DMS114 treated with DMSO at 0.1 percent for 48 hours (cell line): ENCODE data around the gene FAM50B.

ENCODE experiments used
- DNase-seq: peaks from one replicate; lab custom pipeline; 2025; ENCODE audit not compliant: unreplicated experiment; lab: John Stamatoyannopoulos, UW

The FAM50B gene

DNA sequence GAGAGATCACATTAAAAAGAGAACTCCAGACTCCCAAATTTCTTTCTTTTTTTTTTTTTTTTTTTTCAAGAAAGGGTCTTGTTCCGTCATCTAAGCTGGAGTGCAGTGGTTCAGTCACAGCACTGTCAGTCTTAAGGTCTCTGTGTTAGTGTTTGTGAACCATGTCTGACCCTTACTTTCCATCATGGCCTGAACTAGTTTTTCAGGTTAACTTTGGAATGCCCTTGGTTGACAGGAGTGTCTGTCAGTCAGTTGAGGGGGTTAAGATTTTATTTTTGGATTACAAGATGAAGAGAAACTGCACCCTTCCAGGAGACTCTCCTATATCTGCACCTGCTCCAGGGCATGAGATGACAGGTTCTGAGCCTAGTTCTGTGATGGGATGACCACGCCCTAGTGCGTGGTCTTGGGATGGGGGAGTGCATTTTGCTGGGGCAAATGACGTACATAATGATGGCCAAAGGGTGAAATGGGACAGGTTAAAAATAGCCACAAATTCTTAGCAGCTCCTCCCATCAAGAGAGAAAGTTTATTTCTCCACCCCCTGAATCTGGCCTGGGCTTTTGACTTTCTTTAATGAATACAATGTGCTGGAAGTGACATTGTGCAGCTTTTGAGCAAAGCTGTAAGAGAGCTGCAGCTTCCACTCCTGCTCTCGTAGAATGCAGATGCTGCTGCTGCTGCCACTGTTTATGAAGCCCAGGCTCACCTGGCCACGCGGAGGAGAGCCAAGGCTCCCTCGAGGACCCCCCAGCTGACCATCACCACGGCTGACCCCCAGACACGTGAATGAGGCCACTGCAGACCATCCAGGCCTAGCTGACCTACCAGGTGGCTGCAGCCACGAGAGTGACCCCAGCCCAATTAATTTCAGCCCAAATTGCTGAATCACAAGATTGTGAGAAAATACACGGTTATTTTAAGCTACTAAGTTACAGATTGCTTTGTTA lies 29.7 kb upstream of the FAM50B start:
- no peak for DNase-seq

DNA sequence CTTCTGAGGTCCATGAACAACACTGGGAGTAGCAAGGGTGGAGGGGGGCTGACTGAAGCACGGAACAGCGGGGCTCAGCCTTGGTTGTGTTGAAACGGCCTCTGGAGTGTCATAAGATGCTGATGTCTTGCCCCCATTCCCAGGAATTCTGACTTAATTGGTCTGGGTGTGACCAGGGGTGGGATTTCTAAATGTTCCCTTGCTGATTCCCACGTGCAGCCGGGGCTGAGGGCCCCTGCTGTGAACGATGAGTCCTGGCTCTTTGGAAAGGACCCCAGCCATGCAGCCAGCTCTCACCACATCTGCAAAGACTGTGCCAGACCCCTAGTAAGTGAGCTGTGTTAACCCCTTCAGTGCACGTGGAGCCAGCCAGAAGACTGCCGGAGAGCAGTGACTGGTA lies 28.6 kb upstream of the FAM50B start:
- no peak for DNase-seq

DNA sequence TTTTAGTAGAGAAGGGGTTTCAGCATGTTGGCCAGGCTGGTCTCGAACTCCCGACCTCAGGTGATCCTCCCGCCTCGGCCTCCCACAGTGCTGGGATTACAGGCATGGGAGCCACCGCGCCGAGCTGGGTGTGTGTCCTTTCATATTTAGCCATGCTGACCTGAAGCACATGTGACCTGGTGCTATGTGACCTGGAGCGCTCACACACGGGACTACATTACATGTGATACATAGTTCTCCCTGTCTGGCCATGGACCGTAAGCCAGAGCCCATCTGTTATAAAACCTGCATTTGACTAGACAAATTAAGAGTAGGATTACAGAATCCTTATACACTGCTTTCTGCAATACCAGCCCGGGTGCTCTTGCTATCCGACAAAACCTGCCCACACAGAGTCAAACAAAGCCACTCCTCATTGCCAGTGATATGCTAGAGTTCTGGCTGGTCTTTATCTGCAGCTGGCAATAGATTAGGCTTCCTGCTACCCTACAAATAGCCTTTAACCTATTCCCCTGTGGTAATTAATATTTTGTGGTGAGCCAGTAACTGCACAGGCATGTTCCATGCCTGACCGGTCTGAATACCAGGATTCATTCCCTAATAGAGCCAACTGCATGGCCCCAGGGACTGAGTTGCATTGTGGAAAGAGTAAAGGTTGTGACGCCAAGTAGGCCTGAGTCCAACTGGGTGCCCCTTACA lies 26.3 kb upstream of the FAM50B start:
- DNase-seq = no peak

DNA sequence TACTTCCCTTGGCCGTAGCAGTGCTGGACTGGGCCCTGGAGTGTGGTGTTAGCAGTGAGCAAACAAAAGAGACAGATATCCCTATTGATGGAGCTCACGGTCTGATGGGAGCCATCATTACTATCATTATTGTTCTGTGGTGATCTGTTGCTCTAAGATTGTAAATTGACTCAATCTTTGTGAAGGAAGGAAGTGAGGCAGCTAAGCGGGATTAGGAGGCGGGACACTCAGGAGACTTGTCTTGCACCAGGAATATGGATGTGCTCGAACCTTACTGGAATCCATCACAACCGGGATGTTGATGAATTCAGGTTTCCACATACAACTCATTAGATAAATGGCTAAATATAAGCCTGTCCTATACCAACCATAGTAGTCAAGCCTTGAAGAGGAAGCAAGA lies 25.5 kb upstream of the FAM50B start:
- no peak for DNase-seq

DNA sequence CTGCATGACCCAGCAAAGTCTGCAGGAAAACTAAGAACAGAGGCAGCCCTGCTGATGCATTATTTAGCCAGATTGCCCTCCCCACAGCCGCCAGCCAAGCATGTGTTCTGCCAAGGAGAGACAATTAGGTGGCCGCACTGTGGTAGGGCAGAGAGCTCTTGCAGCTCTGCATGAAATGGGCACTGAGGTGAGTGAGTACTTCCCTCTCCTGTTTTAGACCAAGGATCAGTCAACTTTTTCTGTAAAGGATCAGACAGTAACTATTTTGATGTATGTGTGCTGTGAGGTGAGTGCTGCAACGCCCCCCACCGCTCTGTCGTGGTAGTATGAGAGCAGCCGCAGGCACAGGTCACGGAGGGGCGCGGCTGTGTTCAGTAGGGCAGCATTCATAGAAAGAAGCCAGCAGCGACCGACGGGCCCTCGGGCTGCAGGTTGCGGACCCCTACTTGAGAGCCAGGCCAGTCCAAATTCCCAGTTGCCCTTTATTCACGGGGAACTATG lies 23.8 kb upstream of the FAM50B start:
- DNase-seq = no peak

DNA sequence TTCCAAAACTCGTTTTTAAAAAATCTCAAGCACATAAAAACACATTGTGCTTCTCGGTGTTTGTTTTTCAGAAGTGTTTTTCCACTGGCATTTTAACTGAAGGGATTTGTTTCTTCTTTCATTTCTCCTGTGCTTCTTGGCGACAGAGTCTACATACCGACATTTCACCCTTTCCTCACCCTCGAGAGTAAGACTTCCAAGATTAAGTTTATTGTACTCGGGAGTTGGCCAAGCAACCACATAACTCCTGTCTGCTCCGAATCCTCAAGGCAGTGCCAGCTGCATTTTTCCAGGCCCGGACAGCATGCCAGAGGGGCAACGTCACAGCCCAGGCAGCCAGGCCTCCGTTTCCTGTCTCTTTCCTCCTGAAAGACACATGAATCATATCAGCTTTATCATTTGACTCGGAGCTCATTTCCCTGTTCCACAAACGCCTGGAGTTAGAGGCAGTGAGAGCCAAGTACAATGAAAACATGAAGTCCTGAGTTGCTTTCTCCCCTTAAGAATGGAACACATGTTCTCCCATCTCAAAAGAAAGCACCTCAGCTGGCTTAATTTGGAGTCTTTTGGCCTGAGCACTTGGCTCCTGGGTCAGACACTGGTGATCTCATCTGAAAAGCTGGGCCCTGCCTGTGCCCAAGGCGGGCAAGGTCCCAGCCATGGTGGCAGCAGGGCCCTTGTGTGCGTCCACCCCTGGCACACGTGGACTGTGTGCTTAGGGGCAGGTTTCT lies 23.2 kb upstream of the FAM50B start:
- DNase-seq = no peak

DNA sequence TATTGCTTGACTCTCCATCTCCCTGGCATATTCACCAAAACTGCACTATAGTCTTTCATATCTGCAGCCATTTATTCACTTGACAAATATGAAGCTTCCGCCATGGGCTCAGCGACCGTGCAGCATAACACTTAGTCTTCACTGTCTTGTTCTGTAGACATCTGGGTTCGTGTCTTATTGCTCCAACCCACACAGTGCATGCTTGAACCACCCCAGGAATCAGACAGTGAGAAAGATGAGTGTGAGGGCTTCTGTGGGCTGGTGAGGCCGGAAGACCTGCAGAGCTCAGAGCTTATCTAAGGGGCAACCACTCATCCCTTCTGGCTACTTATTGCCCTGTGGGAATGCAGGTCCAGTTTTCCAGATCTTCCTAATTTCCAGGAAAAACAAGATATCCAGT lies 19.9 kb upstream of the FAM50B start:
- DNase-seq = no peak

DNA sequence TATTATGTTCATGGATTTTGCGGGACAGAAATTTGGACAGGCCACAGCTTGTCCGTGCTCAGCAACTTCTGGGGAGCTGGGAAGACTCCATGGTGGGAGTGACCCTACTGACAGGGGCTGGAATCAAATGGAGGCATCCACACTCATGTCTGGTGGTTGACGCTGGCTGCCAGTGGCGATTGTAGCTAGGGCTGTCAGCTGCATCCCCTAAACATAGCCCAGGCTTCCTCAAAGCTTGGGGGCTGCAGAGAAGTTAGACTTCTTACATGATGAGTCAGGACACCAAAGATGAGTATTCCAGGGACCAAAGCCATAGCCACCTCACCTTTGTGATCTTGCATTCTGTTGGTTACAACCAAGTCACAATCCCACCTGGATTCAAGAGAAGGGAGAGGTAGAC lies 18.4 kb upstream of the FAM50B start:
- DNase-seq = no peak

DNA sequence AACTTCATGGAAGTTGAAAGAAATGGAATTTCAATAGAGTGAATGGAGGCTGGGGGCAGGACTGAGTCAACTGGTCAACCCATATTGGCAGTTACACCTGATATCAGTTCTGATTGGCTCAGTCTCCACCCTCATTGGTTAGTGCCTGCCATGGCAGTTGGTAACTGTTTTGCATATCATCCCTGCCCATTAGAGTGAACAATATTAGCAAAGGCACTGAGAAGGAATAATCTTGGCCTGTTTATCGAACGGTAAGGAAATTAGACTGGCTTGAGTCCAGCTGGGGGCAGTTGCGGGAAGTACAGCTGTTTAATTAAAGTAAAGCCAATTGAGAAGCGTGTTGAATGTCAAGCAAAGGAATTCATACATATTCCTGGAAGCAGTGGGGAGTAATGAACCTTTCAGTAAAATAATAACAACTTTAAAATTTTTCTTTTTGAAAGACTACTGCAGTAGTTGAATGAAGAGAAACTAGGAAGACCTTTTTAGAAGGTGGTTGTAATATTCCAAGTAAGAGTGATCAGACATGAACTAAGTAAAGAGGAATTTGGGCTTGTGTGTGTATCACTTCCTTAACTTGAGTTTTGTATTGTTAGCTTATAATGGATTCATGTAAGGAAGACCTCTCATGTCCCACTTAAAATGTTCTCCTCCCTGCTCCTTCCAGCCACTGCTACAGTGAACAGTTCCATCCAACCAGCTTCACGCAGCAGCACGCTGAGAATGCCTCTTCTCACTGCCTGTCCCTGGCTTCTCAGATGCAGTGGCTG lies 17.2 kb upstream of the FAM50B start:
- no peak for DNase-seq

DNA sequence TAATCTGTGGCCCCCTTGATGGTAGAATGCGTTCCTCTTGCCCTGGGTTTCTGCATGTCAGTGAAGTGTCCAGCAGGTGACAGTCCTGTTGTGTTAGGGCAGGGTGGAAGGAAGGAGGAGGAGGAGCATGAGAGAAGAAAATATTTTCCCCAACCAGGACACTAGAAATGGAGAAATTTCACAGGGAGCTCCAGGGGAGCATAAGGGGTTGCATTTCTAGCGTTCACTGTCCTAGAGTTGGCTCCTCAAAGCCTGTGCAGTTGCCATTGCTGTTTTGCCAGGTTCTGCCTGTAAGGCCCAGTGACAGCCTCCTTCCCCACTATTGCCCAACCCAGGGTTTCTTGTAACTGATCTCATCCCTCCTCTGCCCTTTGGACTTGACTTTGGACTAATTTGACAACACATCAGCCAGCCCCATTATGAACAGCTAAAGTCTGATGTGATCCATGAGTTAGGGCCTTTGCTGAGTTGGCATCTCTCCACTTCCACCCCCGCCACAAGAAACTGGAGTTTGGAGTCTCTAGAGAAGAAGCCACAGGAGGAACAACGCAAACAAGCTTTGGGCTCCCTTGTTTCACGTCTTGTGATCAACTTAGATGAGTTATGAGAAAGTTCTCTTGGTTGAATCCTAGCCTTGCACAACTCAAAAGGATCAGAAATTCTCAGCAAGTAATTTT lies 14.0 kb upstream of the FAM50B start:
- DNase-seq = no peak

DNA sequence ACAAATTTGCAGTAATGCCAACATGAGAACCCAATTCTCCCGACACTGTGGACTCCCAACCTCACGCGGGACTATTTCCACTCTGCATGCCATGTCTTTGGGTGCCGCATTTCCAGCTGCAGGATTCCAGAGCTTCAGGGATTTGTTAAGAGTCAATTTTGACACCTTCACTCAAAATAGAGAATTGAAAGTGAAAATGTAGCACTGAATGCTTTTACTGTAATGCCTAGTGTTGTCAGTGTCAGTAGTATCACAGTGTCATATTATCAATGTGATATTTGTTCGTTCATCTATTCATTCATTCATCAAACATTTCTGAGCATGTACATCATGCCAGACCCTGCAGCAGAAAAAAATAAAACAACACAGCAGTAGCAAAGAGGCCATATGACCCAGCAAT lies 13.4 kb upstream of the FAM50B start:
- no peak for DNase-seq

DNA sequence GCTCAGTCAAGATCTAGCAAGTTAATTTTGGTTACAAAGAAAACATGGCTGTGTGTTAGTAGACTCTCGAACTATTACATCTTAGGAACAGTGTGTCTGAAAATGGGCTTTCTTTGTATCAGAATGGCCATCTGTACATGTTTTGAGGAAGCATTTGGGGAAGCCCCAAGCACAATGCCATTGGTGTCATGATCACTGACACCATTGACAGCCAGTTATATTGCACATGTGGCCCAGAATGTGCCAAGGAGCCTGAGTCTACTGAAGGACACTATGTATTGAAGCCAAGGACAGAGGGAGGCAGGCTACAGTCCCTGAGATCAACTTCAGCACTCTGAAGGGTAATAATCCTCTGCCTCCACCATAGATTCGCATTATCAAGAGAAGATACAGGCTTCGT lies 12.6 kb upstream of the FAM50B start:
- DNase-seq = no peak

DNA sequence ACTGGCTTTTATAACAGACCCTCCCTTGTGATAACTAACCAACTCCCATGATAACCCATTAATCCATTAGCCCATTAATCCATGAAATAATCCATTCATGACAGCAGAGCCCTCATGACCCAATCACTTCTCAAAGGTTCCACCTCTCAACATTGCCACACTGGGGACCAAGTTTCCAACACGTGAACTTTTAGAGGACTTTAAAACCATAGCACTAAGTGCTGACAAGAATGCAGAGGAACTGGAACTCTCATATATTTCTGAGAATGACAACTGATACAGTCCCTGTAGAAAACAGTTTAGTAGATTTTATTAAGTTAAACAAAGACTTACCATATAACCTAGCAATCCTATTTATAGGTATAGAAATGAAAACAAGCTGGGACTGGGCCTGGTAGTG lies 11.4 kb upstream of the FAM50B start:
- DNase-seq = no peak

DNA sequence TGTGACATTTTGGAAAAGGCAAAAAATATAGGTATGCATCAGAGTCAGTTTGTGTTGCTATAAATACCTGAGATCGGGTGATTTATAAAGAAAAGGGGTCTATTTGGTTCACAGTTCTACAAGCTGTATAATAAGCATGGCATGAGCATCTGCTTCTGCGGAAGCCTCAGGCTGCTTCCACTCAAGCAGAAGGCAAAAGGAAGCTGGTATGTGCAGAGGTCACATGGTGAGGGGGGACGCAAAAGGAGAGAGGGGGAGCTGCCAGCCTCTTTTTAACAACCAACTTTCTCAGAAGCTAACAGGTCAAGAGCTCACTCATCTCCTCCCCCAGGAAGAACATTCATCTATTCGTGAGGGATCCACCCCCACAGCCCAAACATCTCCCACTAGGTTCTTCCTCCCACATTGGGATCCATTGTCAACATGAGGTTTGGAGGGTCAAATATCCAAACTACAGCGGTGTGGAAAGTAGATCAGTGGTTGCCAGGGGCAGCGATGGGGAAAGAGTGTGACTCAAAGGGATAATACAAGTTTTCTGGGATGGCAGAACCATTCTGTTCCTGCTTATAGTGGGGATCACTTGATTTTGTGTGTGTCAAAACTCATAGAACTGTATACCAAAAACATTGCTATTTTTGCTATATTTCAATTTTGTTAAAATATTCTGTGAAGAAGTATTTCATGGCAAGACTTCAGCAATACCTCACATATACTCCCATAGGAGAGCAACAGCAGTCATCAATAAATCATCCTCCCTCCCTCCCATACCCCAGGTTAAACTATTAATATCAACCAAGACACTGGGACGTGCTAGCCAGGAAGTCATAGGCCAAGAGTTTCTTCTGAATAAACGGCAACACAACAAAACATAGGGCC lies 9.9 kb upstream of the FAM50B start:
- DNase-seq = no peak

DNA sequence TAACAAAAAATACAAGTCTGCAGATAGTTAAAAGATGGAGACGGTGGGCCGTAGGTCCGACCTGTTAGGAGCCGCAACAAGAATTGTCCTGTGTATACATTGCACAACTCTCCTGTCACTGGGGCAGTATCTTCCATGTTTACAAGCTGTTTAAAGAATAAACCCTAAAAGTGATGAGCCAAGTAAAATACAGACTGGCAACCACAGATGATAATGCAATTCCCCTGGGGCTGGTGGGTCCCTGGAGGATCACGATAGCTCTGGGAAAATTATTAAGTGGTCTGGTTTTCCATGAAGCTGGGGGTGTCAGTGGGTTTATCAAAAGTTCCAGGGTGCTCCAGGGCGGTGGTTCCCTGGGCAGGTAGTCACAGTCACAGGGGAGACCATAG lies 8.1 kb upstream of the FAM50B start:
- DNase-seq = no peak

DNA sequence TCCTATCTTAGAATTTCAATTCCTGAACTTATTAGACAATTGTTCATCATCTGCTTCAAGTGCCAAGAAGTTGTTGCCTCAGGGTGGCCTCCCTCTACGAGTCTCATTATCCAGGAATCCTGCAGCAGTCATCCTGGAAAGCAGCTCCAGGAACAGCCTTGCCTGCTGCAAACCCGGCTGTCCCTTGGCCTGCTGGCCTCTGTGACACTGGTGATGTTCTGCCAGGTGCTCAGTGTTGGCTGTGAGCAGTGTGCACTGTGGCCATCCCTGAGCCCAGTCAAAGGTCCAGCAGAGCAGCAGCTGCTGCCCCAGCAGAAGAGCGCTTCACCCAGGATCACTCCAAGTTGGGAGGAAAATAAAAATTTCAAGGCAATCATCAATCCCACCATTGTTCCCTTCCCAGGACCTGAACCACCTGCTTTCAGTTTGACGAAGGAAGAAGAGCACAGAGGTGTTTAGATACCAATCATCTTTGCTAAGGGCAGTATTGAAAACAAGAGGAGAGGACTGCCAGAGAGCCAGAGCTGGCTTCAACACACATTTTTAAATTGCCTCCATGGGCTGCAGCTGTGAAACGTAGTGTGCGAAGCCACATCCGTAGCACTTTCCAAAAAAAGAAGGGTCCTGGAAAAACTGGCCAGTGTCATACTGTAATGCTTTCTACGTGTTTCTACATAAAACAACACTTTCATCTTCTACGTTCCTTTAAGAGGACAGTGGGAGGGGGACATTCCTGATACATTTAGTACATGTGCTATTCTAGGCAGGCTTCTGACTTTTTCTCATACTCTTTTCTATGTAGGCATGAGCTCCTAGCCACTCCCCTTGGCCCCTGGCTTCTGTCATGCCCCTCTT lies 7.2 kb upstream of the FAM50B start:
- DNase-seq = no peak

DNA sequence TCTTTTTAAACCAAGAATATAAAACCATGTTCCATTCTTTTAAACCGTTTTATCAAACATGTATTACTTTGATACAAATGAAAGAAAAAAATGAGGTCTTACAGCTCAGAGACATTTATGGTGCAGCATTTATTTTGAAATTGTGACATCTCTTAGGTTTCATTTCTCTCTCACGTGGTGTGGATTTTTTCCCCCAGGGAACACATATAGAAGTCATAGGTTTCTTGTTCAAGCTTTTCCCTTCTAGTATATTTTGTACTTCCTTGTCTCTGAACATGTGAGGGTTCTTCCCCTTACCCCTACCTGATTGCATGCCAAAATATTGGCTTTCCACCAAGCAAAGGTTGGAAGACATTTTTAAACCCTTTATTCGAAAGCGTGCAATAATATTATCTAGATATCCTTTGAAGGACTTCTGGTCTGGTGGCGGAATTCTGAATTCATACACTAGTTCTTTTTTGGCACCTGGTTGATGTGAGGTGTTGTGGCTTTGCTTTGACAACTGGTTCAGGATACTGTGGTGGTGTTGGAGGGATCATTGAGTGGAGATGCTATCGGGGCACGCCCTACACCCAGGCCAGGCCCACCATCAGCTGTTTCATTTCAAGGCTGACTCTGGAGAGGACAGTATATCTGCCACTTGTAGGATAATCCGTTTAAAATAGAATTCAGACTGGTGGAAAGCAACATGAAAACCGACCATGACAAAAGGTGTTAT lies 5.6 kb upstream of the FAM50B start:
- no peak for DNase-seq

DNA sequence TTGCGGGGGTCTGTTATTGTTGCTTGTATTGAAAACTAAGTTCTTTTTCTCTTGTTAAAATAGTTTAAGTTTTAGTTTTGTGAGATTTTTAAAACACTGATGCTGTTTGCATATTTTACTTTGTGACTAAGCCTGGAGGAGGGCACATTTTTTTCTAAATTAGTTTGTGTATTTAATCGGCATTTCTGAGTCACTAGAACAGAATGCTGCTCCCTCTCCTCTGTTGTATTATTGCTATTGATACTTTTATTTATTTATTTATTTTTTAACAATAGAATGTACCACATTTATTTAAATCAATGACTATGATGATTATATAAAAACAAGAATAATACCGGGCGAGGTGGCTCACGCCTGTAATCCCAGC lies 5.1 kb upstream of the FAM50B start:
- DNase-seq = no peak
